TTC549 (cell line): Measurements from ENCODE around the gene BMP6.

ENCODE experiments used
- FAIRE-seq: peaks from 2 replicates; lab custom pipeline; 2012; peaks lifted over from hg19 to GRCh38; lab: Jason Lieb, UNC

The BMP6 gene

GRCh38 chr6:7747901-7748504, 22.1 kb downstream of the BMP6 start:
- no peak for FAIRE-seq

GRCh38 chr6:7749478-7749877, 23.6 kb downstream of the BMP6 start:
- no peak for FAIRE-seq

GRCh38 chr6:7750197-7750596, 24.3 kb downstream of the BMP6 start:
- no peak for FAIRE-seq

DNA sequence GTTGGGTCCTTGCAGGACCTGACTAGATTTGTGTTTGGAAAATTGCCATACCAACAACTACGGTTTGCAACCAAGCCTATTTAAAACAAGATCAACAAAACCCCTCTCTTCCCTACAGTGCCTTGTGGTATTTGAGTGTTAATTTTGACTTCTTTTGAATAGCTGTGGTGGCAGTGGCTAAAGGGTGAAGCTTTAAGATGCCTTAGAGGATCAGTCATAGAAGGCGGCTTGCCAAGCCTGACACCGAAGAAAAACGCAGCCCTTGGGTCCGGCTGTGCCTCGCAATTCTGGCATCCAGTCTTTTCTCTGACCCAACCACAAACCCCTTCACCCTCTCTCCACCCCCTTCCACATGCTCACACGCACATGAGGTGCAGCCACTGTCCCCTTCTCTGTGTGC, 32.6 kb downstream of the BMP6 start:
- no peak for FAIRE-seq

GRCh38 chr6:7759320-7759719, 33.4 kb downstream of the BMP6 start:
- FAIRE-seq, result no peak

DNA sequence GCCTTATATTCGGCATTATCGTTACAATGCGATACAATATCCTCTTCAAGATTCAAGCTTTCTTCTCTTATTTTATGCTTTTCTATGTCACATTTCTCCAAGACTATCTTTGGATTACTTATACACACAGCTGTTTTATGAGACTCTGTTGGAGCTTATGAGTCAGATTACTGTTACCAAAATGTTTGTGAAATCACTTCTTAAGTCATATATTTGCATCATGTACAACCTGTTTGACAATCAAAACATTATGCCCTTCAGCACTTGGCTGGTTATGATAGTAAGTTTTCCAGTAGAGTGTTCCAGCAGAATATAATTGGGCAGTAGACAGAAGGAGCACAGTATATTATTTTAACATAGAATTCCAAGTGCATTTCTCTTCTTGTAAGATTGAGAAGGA, 35.2 kb downstream of the BMP6 start:
- FAIRE-seq, result no peak

GRCh38 chr6:7762760-7763159, 36.9 kb downstream of the BMP6 start:
- no peak for FAIRE-seq

DNA sequence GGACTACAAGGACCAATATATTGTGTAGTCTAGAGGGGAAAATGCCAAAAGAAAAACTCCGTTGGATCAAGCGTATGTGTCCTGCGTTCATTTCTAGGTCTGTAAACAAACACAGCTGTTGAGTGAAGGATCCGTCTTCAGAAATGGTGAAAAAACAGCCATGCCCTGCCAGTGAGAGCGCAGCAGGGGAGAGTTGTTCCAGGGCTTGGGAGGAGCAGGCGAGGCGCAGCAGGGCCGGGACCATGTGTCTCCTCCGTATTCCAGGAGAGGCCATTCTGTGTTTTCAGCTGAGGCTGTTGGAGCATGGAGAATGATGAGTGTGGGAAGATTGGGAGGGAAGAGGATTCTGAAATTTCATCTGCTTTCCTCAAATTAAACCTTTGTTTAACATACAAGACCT, 38.0 kb downstream of the BMP6 start:
- FAIRE-seq, result no peak

GRCh38 chr6:7765575-7766325, 39.9 kb downstream of the BMP6 start:
- no peak for FAIRE-seq

DNA sequence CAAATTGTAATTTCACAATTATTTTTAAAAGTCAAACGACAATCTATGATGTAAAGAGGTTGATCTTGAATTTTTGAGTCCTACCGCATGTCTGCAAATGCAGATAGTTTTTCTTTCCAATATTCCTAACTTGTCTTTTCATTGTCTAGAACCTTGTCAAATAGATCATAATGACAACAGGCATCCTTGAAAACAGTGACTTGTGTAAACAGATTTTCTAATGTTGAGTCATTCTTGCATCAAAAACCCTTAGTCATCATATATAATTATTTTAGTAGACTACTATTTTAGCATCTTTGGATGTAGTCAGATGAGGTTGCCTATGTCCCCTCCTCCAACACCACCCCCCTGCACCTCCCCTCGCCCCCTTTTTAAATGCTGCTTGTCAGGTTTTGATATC, 43.8 kb downstream of the BMP6 start:
- FAIRE-seq, result no peak

DNA sequence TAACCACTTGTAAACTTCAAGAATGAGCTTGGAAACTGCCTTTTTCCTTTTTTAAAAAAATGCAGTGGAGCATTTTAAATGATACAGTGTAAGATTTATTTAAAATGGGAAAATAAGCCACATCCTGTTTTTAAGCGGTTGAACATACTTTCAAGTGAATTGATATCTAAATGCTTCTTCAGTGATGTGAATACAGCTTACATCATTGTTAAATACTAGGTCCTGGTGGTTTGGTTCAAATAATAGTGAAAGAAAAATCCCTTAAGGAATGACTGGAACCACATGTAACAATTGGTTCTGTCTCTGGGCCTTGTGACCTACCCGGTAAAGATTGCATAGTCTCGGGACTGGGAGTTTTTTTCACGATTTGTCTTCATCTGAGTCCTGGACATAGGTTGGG, 44.2 kb downstream of the BMP6 start:
- FAIRE-seq, result no peak

DNA sequence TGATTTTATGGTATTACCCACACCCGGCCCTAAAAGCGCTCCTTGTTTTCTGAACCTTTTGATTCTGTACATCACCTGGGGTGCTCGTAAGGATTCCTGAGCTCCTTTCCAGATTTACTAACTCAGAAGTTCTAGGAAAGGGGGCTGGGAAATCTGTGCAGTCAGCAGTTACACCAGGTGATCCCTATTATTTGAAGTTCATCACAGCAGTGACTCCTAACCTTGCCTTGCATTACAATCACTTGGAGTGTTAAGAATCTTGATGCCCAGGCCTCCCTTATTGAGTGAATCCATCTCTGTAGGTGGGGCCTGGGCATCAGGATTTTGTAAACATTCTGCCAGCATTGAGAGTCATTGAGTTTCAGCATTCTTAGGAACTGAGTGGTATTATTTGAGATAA, 44.7 kb downstream of the BMP6 start:
- FAIRE-seq, result no peak

DNA sequence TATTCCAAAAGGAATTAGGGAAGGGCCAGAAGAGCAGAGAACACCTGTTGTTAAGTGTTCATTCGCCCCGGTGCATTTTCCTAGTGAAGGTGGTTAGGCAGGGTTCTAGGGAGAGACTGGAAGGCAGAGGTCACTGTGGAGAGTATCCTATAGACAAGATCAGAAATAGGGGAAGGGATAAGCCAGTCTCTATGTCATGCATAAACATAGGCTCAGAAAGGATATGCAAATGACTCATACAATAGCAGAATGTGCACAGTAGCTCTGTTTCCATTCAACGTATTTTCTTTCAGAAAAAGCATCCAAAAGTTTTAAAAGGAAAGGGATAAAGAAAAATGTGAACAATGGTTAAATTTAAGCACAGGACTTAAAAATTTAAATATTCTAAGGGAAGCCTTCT, 47.4 kb downstream of the BMP6 start:
- no peak for FAIRE-seq

DNA sequence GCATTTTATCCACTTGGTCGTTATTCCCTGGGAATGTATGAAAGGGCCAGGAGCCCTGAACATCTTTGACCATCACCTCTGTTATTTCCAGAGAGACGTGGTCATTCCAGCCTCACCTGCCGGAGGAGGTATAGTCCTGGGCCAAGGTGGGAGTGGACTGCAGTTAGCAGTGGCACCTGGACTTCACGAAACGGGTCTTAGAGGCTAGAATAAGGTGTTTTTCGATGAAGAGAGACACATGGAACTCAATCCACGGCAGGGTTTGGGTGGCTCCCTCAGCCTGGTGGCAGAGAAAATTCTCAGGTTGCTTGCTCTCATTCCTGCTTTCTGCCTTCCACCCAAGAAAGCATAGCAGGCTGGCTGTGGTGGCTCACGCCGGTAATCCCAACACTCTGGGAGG, 48.0 kb downstream of the BMP6 start:
- no peak for FAIRE-seq

GRCh38 chr6:7776509-7776908, 50.6 kb downstream of the BMP6 start:
- no peak for FAIRE-seq

DNA sequence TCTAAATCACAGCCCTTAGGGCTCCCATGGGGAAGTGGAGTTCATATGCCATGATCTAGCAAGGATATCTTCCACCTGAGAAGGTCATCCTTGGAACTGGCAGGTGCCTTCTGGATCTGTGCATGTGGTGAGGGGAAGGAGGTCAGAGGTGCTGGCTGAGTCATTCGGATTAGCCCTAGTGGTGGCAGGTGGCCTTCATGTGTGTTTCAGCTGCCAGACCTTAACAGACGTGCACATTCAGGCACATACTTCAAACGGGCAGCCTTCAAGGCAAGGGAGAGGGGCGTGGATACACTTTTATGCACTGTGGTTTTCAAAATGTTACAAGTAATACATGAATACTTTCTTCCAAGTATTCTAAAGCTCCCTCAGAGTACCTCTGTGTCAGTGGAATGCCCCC, 51.2 kb downstream of the BMP6 start:
- no peak for FAIRE-seq

DNA sequence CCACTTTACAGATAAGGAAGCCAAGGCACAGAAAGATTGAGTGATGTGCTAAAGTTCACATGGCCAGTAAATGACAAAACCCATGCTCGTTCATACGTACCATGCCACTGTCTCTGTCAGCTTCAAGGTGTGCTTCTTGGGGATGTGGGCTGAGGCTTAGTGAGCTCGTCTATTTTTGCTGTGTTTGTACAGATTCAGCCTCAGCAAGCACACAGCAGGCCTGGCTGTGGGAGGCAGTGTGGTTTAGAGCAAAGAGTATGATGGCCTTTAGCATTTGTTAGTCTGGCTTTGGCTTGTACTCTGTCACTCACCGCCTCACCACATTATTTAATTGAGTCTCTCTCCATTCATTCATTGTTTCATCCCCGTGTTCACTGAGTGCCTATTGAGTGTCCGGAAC, 55.3 kb downstream of the BMP6 start:
- FAIRE-seq, result no peak

GRCh38 chr6:7784248-7784647, 58.3 kb downstream of the BMP6 start:
- no peak for FAIRE-seq

DNA sequence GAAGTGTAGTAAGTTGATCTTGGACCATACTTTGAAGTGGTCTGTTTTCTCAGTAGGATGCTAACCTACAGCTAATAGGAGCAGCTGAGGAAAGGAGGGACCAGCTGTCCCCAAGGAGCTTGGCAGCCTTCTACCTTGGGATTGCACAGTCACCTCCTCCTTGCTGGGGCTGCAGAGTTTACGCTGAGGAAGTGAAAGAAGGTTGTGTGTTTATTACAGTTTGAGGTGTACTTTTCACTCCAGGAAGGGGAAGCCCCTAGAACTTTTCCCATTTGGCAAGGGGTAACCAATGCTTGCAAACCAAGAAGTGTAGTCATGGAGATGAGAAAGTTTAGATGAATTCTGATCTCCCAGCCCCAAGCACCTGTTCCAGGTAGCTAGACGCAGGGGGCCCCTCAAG, 58.8 kb downstream of the BMP6 start:
- no peak for FAIRE-seq

- FAIRE-seq, result no peak
These were observed 59.5 kb downstream of the BMP6 start for GRCh38 chr6:7785243-7786035.

DNA sequence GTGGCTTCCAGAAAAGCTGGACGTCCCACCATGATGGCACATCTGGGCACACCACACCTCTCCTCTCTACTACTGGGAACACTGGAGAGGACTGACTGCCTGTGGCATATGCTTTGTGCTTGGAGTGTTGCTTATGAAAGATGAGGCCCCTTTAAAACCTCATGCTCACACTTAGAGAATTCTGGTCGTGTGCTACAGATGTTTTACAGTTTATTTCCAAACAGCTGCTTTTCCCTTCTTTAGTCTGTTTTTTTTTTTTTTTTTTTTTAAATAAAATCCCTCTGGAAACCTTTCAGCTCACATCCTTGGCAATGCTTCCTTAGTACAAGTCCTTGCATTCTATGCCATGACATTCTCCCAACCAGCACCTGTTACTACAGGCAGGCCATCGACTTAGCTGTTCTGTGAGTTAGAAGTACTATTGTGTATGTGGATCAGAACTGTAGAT, 60.3 kb downstream of the BMP6 start:
- no peak for FAIRE-seq

- no peak for FAIRE-seq
These were observed 61.3 kb downstream of the BMP6 start for GRCh38 chr6:7787137-7787608.

- no peak for FAIRE-seq
These were observed 61.8 kb downstream of the BMP6 start for GRCh38 chr6:7787731-7788130.
